Stimulated activated CD4-positive, alpha-beta T cell treated with anti-CD3 and anti-CD28 coated beads, TNF-alpha, amount 100 ng/mL, for 4 hours (primary cell): ENCODE measurements around the gene LHX1.

Experiments
- DNase-seq, 3 experiments: peaks; one replicate each; pipeline ENCODE4 v3.0.0-alpha.2; 2020; ENCODE audit warnings: low read depth in 3 of 3

Gene LHX1

GRCh38 chr17:36972186-36972700 is 35.0 kb downstream of the LHX1 start:
- DNase-seq = no peak

GRCh38 chr17:36972905-36973304 is 35.6 kb downstream of the LHX1 start:
- DNase-seq = no peak

- no peak for DNase-seq
Observed at GRCh38 chr17:36975922-36976515, 38.7 kb downstream of the LHX1 start.

GRCh38 chr17:36977066-36977465 is 39.8 kb downstream of the LHX1 start:
- no peak for DNase-seq

GRCh38 chr17:36977568-36977967 is 40.3 kb downstream of the LHX1 start:
- DNase-seq = no peak

GRCh38 chr17:36978810-36979564 is 41.7 kb downstream of the LHX1 start:
- DNase-seq = no peak

GRCh38 chr17:36979565-36979941 is 42.3 kb downstream of the LHX1 start:
- no peak for DNase-seq

GRCh38 chr17:36980280-36980761 is 43.0 kb downstream of the LHX1 start:
- DNase-seq = no peak

- no peak for DNase-seq
Observed at GRCh38 chr17:36983618-36984017, 46.3 kb downstream of the LHX1 start.

- no peak for DNase-seq
Observed at GRCh38 chr17:36989173-36989572, 51.9 kb downstream of the LHX1 start.

GRCh38 chr17:36992701-36993100 is 55.4 kb downstream of the LHX1 start:
- no peak for DNase-seq

- DNase-seq = no peak
Observed at GRCh38 chr17:36993227-36993626, 56.0 kb downstream of the LHX1 start.
